ENCODE data around the gene PHYKPL. TPM values are rescaled to one million over a fixed set of nuclear protein-coding genes. Genes with fewer than 3 reads are reported as not detected.
"Not testable (repeated sequence)": the region's sequence is repeated elsewhere in the genome, so short reads cannot be mapped to it uniquely, and the experiment has no call there.

PHYKPL gene
- total RNA-seq, 1 experiment from 2014 or later = 48.8 TPM

DNA sequence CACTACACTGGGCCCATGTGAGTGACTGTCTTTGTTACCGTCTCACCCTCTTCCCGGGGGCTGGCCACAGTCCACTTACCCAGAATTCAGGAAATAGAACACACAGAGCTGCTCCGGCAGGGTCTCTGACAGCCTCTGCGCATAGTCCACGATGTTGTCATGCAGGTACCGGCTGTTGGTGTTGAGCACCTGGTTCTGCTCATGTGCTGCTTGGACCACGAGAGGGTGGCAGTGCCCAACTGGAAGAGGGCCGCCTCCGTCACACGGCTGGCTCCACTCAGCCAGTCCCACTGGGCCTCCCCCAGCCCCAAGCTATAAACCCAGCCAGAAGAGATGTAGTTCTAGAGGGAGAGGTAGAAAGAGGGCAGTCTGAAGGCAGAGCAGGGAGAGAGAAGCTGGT, 2.7 kb downstream of the PHYKPL start:
- H3K4me3 Mint-ChIP-seq = peak overlapping the region; percentile 46 to 55; a peak in 2 of 5 replicates
- Histone ChIP-seq H3T11ph (ENCODE audit: low read length) (no peak overlapping the region), H3K27ac (ENCODE audit: insufficient read length, low read depth, low read length) (no peak overlapping the region), H2AFZ (ENCODE audit: low read length) (no peak overlapping the region), H3K79me1 (ENCODE audit: insufficient read depth, low read depth, low read length, poor library complexity, severe bottlenecking) (no peaks in the 10 kb centered on the region), H3K79me2 (ENCODE audit: insufficient read depth, low read length) (peaks cover 4% of the 10 kb centered on the region; the same call in 1 of the 2 replicates), H4K91ac (ENCODE audit: insufficient read length, low read depth, low read length) (no peak overlapping the region), H3K56ac (ENCODE audit: insufficient read length, low read depth, low read length) (no peak overlapping the region), H3K23me2 (ENCODE audit: insufficient read length, low read depth, low read length, poor library complexity, severe bottlenecking) (peaks cover 3% of the 10 kb centered on the region), H3K4me2 (ENCODE audit: insufficient read depth, insufficient read length, low read length) (no peak overlapping the region), H3K9ac (ENCODE audit: extremely low read depth, insufficient read length, low read length) (no peak overlapping the region), H3K4me1 (ENCODE audit: insufficient read depth, low read length) (no peaks in the 10 kb centered on the region), H2BK15ac (ENCODE audit: low read depth, low read length) (no peak overlapping the region), H2BK12ac (ENCODE audit: insufficient read length, low read depth, low read length) (no peak overlapping the region), H3K23ac (ENCODE audit: insufficient read length, low read depth, low read length) (no peak overlapping the region), H3K27me3 (ENCODE audit: insufficient read depth, low read length) (no peaks in the 10 kb centered on the region), H4K20me1 (ENCODE audit: control insufficient read depth, insufficient read depth, insufficient read length) (no peaks in the 10 kb centered on the region), H3K4ac (ENCODE audit: low read depth, low read length) (no peak overlapping the region), H4K8ac (replicated peaks; ENCODE audit: insufficient read length, low read depth, low read length) (no peak overlapping the region), H2AK5ac (ENCODE audit: insufficient read length, low read length) (no peak overlapping the region), H3K14ac (ENCODE audit: insufficient read depth, low read length) (no peak overlapping the region), H2BK5ac (ENCODE audit: insufficient read length, low read length) (no peak overlapping the region), H2BK20ac (ENCODE audit: low read depth, low read length, poor library complexity, severe bottlenecking) (no peak overlapping the region), H2BK120ac (ENCODE audit: low read depth, low read length, poor library complexity, severe bottlenecking) (no peak overlapping the region), H4K5ac (ENCODE audit: insufficient read length, low read depth, low read length) (no peak overlapping the region), H3K18ac (ENCODE audit: insufficient read length, low read depth, low read length) (no peak overlapping the region), H3K9me3 (ENCODE audit: control insufficient read depth, low read depth, low read length) (no peaks in the 10 kb centered on the region)
- DNase-seq = no peak
- H3K9me3 Mint-ChIP-seq = no peaks in the 10 kb centered on the region; a peak in 1 of 5 replicates
- WGBS (ENCODE audit: extremely low coverage, insufficient read length, low lambda C conversion rate) = no CpG with 5 or more reads among the region's 10 CpGs
- H3K27me3 Mint-ChIP-seq (ENCODE audit: low read depth) = no peaks in the 10 kb centered on the region; the same call in 1 of the 2 replicates
- H3K27ac Mint-ChIP-seq = no peak overlapping the region
- TF ChIP-seq, protein P1, sequence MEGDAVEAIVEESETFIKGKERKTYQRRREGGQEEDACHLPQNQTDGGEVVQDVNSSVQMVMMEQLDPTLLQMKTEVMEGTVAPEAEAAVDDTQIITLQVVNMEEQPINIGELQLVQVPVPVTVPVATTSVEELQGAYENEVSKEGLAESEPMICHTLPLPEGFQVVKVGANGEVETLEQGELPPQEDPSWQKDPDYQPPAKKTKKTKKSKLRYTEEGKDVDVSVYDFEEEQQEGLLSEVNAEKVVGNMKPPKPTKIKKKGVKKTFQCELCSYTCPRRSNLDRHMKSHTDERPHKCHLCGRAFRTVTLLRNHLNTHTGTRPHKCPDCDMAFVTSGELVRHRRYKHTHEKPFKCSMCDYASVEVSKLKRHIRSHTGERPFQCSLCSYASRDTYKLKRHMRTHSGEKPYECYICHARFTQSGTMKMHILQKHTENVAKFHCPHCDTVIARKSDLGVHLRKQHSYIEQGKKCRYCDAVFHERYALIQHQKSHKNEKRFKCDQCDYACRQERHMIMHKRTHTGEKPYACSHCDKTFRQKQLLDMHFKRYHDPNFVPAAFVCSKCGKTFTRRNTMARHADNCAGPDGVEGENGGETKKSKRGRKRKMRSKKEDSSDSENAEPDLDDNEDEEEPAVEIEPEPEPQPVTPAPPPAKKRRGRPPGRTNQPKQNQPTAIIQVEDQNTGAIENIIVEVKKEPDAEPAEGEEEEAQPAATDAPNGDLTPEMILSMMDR (conservative IDR thresholded peaks at IDR 0.05) = no peak
- peaks cover 44 to 64% (median 53%) of the 10 kb centered on the region in 3 experiments for H3K36me3 Mint-ChIP-seq (ENCODE audit: insufficient read depth in 1 of 3, low read depth in 3 of 3)
- peaks cover 11 to 19% of the 10 kb centered on the region in 2 experiments for H3K4me1 Mint-ChIP-seq

DNA sequence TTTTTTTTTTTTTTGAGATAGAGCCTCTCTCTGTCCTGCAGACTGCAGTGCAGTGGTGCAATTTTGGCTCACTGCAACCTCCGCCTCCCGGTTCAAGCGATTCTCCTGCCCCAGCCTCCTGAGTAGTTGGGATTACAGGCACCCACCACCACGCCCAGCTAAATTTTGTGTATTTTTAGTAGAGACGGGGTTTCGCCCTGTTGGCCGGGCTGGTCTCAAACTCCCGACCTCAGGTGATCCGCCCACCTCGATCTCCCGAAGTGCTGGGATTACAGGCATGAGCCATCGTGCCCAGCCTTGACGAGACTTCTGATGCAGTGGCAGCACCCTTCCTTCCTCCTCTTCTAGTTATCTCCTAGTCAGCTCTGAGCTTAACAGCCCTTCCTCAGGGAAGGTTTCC, 3.5 kb downstream of the PHYKPL start:
- not testable (repeated sequence) for H4K5ac ChIP-seq (ENCODE audit: insufficient read length, low read depth, low read length); H2BK120ac ChIP-seq (ENCODE audit: low read depth, low read length, poor library complexity, severe bottlenecking); H3K23ac ChIP-seq (ENCODE audit: insufficient read length, low read depth, low read length); H3K4me3 Mint-ChIP-seq; H4K91ac ChIP-seq (ENCODE audit: insufficient read length, low read depth, low read length); H4K8ac ChIP-seq (replicated peaks; ENCODE audit: insufficient read length, low read depth, low read length); H3K79me1 ChIP-seq (ENCODE audit: insufficient read depth, low read depth, low read length, poor library complexity, severe bottlenecking); H3K23me2 ChIP-seq (ENCODE audit: insufficient read length, low read depth, low read length, poor library complexity, severe bottlenecking); H3T11ph ChIP-seq (ENCODE audit: low read length); H3K4me1 ChIP-seq (ENCODE audit: insufficient read depth, low read length); H2AFZ ChIP-seq (ENCODE audit: low read length); H3K9me3 ChIP-seq (ENCODE audit: control insufficient read depth, low read depth, low read length); H3K14ac ChIP-seq (ENCODE audit: insufficient read depth, low read length); H3K27me3 ChIP-seq (ENCODE audit: insufficient read depth, low read length); H2BK5ac ChIP-seq (ENCODE audit: insufficient read length, low read length); H2BK12ac ChIP-seq (ENCODE audit: insufficient read length, low read depth, low read length); H2BK20ac ChIP-seq (ENCODE audit: low read depth, low read length, poor library complexity, severe bottlenecking); H3K9me3 Mint-ChIP-seq; H3K9ac ChIP-seq (ENCODE audit: extremely low read depth, insufficient read length, low read length); H4K20me1 ChIP-seq (ENCODE audit: control insufficient read depth, insufficient read depth, insufficient read length); H3K27me3 Mint-ChIP-seq (ENCODE audit: low read depth); H3K79me2 ChIP-seq (ENCODE audit: insufficient read depth, low read length); H2AK5ac ChIP-seq (ENCODE audit: insufficient read length, low read length); H3K18ac ChIP-seq (ENCODE audit: insufficient read length, low read depth, low read length); DNase-seq; H3K56ac ChIP-seq (ENCODE audit: insufficient read length, low read depth, low read length); H3K27ac ChIP-seq (ENCODE audit: insufficient read length, low read depth, low read length); H2BK15ac ChIP-seq (ENCODE audit: low read depth, low read length); H3K4ac ChIP-seq (ENCODE audit: low read depth, low read length); H3K4me2 ChIP-seq (ENCODE audit: insufficient read depth, insufficient read length, low read length)
- Mint-ChIP-seq H3K36me3 (ENCODE audit: insufficient read depth in 1 of 3, low read depth in 3 of 3) (peaks cover 44 to 65% (median 53%) of the 10 kb centered on the region in 3 experiments), H3K27ac (peak overlapping the region in 1 of 3 experiments; percentile 3; a peak in 1 of 7 replicates), H3K4me1 (peaks cover 11 to 20% of the 10 kb centered on the region in 2 experiments)
- WGBS (ENCODE audit: extremely low coverage, insufficient read length, low lambda C conversion rate) = no CpG with 5 or more reads among the region's 13 CpGs
